ENCODE measurements around the gene ING3.
A peak's percentile ranks its signal among the peaks of the same experiment; 100 is the strongest.

Gene ING3

GRCh38 chr7:120996988-120997345 lies 46.4 kb downstream of the ING3 start:
- Histone ChIP-seq H3K79me2 (ENCODE audit: low read length) (no peaks in the 10 kb centered on the region), H3K9me3 (ENCODE audit: insufficient read depth, low read length) (no peaks in the 10 kb centered on the region), H3K4me3 (ENCODE audit: low read length) (no peak overlapping the region), H3K4me1 (ENCODE audit: low read length) (peaks cover 24% of the 10 kb centered on the region), H3K4me2 (ENCODE audit: low read length) (peak overlapping the region; percentile 30; the same call in 1 of the 2 replicates), H3K27me3 (ENCODE audit: low read depth, low read length) (peaks cover 32% of the 10 kb centered on the region), H3K9ac (ENCODE audit: low read length) (no peak overlapping the region), H4K20me1 (ENCODE audit: insufficient read depth, low read length) (no peaks in the 10 kb centered on the region), H3K36me3 (replicated peaks; ENCODE audit: low read depth, low read length) (no peaks in the 10 kb centered on the region), H2AFZ (ENCODE audit: low read depth, low read length) (no peak overlapping the region), H3K27ac (ENCODE audit: low read length) (no peak overlapping the region)
- no peak for TF ChIP-seq CTCF (IDR thresholded peaks at IDR 0.05; ENCODE audit: low read depth, low read length)
- TF ChIP-seq EZH2phosphoT487 (IDR thresholded peaks at IDR 0.05; ENCODE audit: low read depth) = no peak

GRCh38 chr7:120997882-120998474 lies 47.4 kb downstream of the ING3 start:
- H3K36me3 ChIP-seq (replicated peaks; ENCODE audit: low read depth, low read length) = no peaks in the 10 kb centered on the region
- H3K4me1 ChIP-seq (ENCODE audit: low read length) = peaks cover 24% of the 10 kb centered on the region
- no peaks in the 10 kb centered on the region for H3K79me2 ChIP-seq (ENCODE audit: low read length)
- no peaks in the 10 kb centered on the region for H4K20me1 ChIP-seq (ENCODE audit: insufficient read depth, low read length)
- no peak overlapping the region for H3K9ac ChIP-seq (ENCODE audit: low read length)
- no peak overlapping the region for H3K4me3 ChIP-seq (ENCODE audit: low read length)
- no peak overlapping the region for H3K27ac ChIP-seq (ENCODE audit: low read length)
- no peak overlapping the region for H3K4me2 ChIP-seq (ENCODE audit: low read length)
- H2AFZ ChIP-seq (ENCODE audit: low read depth, low read length) = no peak overlapping the region
- H3K9me3 ChIP-seq (ENCODE audit: insufficient read depth, low read length) = no peaks in the 10 kb centered on the region
- H3K27me3 ChIP-seq (ENCODE audit: low read depth, low read length) = peaks cover 33% of the 10 kb centered on the region
- TF ChIP-seq CTCF (IDR thresholded peaks at IDR 0.05; ENCODE audit: low read depth, low read length) = no peak

- H2AFZ ChIP-seq (ENCODE audit: low read depth, low read length) = no peak overlapping the region
- no peak overlapping the region for H3K27ac ChIP-seq (ENCODE audit: low read length)
- H3K27me3 ChIP-seq (ENCODE audit: low read depth, low read length) = peaks cover 38% of the 10 kb centered on the region
- TF ChIP-seq CTCF (IDR thresholded peaks at IDR 0.05; ENCODE audit: low read depth, low read length) = no peak
- H3K4me3 ChIP-seq (ENCODE audit: low read length) = no peak overlapping the region
- no peak overlapping the region for H3K4me2 ChIP-seq (ENCODE audit: low read length)
- H3K9ac ChIP-seq (ENCODE audit: low read length) = no peak overlapping the region
- H3K36me3 ChIP-seq (replicated peaks; ENCODE audit: low read depth, low read length) = no peaks in the 10 kb centered on the region
- no peaks in the 10 kb centered on the region for H3K9me3 ChIP-seq (ENCODE audit: insufficient read depth, low read length)
- no peaks in the 10 kb centered on the region for H3K79me2 ChIP-seq (ENCODE audit: low read length)
- peaks cover 24% of the 10 kb centered on the region for H3K4me1 ChIP-seq (ENCODE audit: low read length)
- no peaks in the 10 kb centered on the region for H4K20me1 ChIP-seq (ENCODE audit: insufficient read depth, low read length)
These were observed 47.9 kb downstream of the ING3 start for GRCh38 chr7:120998520-120998919.

GRCh38 chr7:120998996-120999565 lies 48.5 kb downstream of the ING3 start:
- Histone ChIP-seq H3K9me3 (ENCODE audit: insufficient read depth, low read length) (no peaks in the 10 kb centered on the region), H3K27me3 (ENCODE audit: low read depth, low read length) (peaks cover 38% of the 10 kb centered on the region), H2AFZ (ENCODE audit: low read depth, low read length) (no peak overlapping the region), H3K79me2 (ENCODE audit: low read length) (no peaks in the 10 kb centered on the region), H3K4me1 (ENCODE audit: low read length) (peaks cover 24% of the 10 kb centered on the region), H3K9ac (ENCODE audit: low read length) (no peak overlapping the region), H3K27ac (ENCODE audit: low read length) (no peak overlapping the region), H3K4me3 (ENCODE audit: low read length) (no peak overlapping the region), H4K20me1 (ENCODE audit: insufficient read depth, low read length) (no peaks in the 10 kb centered on the region), H3K4me2 (ENCODE audit: low read length) (no peak overlapping the region), H3K36me3 (replicated peaks; ENCODE audit: low read depth, low read length) (no peaks in the 10 kb centered on the region)
- TF ChIP-seq CTCF (IDR thresholded peaks at IDR 0.05; ENCODE audit: low read depth, low read length) (no peak), EZH2phosphoT487 (IDR thresholded peaks at IDR 0.05; ENCODE audit: low read depth) (no peak)

Measured in OCI-LY3 (cell line).